SW 1271 (cell line): ENCODE data around the gene CD52.
"Not testable (repeated sequence)": the region's sequence is repeated elsewhere in the genome, so short reads cannot be mapped to it uniquely, and the experiment has no call there.

Experiments used
- DNase-seq, 2 experiments: peaks; one replicate each; lab custom pipeline; 2025; lab: John Stamatoyannopoulos, UW

CD52 gene

GRCh38 chr1:26284597-26285347 lies 33.0 kb upstream of the CD52 start:
- DNase-seq = peak; percentile 82 to 83

GRCh38 chr1:26285366-26286063 lies 32.2 kb upstream of the CD52 start:
- peak in 1 of 2 experiments; percentile 15 for DNase-seq

- DNase-seq = no peak
These were observed 31.7 kb upstream of the CD52 start for GRCh38 chr1:26286064-26286416.

GRCh38 chr1:26287033-26287711 lies 30.6 kb upstream of the CD52 start:
- DNase-seq = no peak

GRCh38 chr1:26287811-26288210 lies 29.9 kb upstream of the CD52 start:
- no peak for DNase-seq

GRCh38 chr1:26288311-26288941 lies 29.3 kb upstream of the CD52 start:
- DNase-seq = no peak

GRCh38 chr1:26289158-26290059 lies 28.3 kb upstream of the CD52 start:
- no peak for DNase-seq

GRCh38 chr1:26290122-26290881 lies 27.5 kb upstream of the CD52 start:
- DNase-seq = no peak

- DNase-seq = no peak
These were observed 26.9 kb upstream of the CD52 start for GRCh38 chr1:26290882-26291261.

- DNase-seq = no peak
These were observed 26.3 kb upstream of the CD52 start for GRCh38 chr1:26291433-26291832.

- no peak for DNase-seq
These were observed 25.8 kb upstream of the CD52 start for GRCh38 chr1:26291939-26292338.

- DNase-seq = not testable (repeated sequence)
These were observed 25.0 kb upstream of the CD52 start for GRCh38 chr1:26292735-26293134.

- DNase-seq = no peak
These were observed 23.8 kb upstream of the CD52 start for GRCh38 chr1:26293911-26294463.

GRCh38 chr1:26295194-26296138 lies 22.3 kb upstream of the CD52 start:
- no peak for DNase-seq

GRCh38 chr1:26296340-26297056 lies 21.3 kb upstream of the CD52 start:
- DNase-seq = no peak

- DNase-seq = no peak
These were observed 20.5 kb upstream of the CD52 start for GRCh38 chr1:26297057-26297790.

GRCh38 chr1:26297791-26298124 lies 20.0 kb upstream of the CD52 start:
- DNase-seq = no peak
